ENCODE measurements around the gene MRGPRF.
"Not testable (repeated sequence)": the region's sequence is repeated elsewhere in the genome, so short reads cannot be mapped to it uniquely, and the experiment has no call there.

The MRGPRF gene

DNA sequence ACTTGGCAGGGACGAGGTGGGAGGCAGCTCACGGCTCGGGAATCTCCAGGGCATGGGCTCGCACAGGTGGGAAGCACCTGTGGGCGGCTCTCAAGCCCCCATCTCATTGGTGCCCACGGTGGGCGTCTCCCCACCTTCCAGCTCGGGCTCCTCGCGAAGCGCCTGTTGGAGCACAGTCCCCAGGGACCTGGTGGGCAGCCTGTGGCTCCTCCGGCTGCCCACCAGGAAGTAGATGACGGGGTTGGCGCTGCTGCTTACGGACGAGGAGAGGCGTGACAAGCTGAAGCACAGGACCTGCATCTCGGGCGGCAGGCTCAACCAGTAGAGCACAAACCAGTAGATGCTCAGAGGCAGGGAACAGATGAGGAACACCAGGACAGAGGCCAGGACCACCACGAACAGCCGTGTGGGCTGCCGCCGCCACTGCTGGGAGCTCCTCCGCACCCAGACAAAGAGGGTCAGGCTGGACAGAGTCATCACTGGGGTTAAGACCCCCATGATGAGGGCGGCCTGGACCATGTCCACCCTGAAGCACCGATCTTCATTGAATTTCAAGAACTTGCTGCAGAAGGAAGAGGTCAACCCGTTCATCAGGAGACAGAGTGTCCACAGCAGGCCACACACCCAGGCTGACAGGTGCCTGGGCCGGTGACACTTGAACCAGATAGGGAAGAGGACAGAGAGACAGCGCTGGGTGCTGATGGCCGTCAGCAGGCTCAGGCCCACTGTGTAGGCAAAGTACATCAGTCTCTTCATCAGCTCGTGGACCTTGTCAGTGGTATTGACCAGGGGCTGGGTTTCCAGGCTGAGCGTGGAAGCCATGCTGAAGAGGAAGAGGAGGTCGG is 32.9 kb downstream of the MRGPRF start:
- peaks cover 0 to 6% of the 10 kb centered on the region in 2 donors for H3K36me3 Mint-ChIP-seq
- ATAC-seq (replicated peaks) (no peak), DNase-seq (no peak)
- peaks cover 12 to 15% of the 10 kb centered on the region in 2 donors for H3K9me3 Mint-ChIP-seq
- no peak overlapping the region for H3K27ac Mint-ChIP-seq
- H3K4me1 Mint-ChIP-seq = no peaks in the 10 kb centered on the region
- peaks cover 34 to 54% of the 10 kb centered on the region in 2 donors for H3K27me3 Mint-ChIP-seq
- no peak overlapping the region for H3K4me3 Mint-ChIP-seq

DNA sequence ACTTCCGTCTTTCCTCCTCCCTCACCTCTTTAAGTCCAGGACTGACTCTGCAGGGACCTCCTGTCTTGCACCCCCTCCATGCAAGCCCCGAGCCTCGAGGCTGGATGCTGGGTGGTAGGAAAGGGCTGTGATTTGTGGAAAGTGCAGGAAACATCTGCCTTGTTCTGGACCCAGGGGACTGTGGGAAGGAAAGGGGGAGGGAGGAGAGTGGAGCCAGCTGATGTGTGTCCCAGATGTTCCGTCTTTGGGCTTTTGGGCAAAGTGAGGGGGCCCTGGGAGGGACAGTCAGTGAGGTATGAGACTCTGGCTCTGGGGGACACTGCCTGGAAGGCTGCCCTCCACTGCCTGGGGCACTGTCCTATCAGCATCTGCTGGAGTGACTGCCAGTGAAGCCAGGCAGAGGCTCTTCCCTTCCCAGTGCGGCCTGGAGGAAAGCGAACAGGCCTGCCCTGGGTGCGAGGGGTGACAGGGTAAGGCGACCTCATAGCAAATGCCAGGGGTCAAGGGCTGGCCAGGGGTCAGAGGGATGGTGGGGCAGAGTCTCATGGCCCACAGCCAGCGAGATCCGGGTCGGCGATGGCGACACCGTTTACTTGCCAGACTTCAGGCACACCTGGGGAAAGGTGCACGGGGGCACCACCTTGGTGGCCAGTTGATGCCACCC is 34.0 kb downstream of the MRGPRF start:
- H3K27me3 Mint-ChIP-seq = peaks cover 34 to 55% of the 10 kb centered on the region in 2 donors
- H3K9me3 Mint-ChIP-seq = peaks cover 15 to 19% of the 10 kb centered on the region in 2 donors
- no peak for ATAC-seq (replicated peaks)
- no peak for DNase-seq
- H3K27ac Mint-ChIP-seq = no peak overlapping the region
- no peak overlapping the region for H3K4me3 Mint-ChIP-seq
- peaks cover 3 to 9% of the 10 kb centered on the region in 2 donors for H3K36me3 Mint-ChIP-seq
- peaks cover 3 to 5% of the 10 kb centered on the region in 2 donors for H3K4me1 Mint-ChIP-seq

DNA sequence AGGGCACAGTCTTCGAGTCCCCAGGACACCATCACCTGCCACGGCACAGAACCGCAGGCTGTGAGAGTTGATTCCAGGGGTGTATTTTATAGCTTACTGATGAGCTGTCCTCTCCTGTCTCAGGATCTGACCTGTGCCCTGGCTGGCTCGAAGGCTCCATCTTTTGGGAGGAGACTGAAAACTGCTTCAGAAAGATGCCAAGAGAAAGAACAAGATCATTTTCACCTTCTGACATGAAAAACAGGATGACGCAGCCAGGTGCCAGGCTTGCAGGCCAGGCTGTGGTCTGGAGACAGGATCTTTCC is 34.5 kb downstream of the MRGPRF start:
- H3K27ac Mint-ChIP-seq = no peak overlapping the region
- peaks cover 34 to 55% of the 10 kb centered on the region in 2 donors for H3K27me3 Mint-ChIP-seq

DNA sequence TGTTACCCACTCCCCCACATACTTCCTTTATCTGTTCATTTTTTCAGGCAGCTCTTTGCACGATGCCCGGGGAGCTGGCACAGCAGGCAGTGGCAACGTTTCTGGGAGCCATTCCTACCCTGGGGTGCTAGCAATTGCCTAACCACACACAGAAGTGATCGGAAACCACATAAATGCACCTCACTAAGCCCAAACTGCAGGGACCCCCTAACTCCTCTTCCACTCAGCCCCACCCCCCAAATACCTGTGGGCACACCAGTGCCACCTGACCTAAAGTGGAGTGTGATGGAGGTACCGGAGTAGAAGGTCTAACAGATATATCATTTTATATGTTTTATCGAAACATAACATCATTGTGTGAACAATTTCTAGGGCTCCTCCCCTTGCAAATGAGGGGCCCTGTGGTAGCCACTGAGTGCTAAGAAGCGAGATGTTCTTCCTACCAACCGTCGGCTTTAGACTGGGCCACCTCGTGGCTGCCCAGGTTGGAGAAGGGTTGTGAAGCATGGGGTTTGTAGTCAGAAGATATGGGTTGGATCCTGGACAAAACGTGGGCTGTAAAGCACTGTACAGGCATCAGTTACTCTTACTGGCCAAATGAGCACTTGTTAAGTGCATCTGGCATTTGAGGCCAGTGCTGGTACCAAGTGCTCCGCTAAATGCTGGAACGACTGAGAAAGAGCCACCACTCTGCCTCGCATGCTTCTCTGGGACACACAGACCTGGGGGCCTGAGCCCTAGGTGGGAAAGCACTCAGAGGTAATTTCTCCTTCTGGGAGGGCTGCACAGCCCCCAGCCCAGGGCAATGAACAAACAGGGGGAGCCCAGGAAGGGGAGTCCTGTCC is 35.0 kb downstream of the MRGPRF start:
- H3K27ac Mint-ChIP-seq = no peak overlapping the region
- H3K9me3 Mint-ChIP-seq = peaks cover 15 to 19% of the 10 kb centered on the region in 2 donors
- H3K36me3 Mint-ChIP-seq = peaks cover 3 to 9% of the 10 kb centered on the region in 2 donors
- ATAC-seq (replicated peaks) (no peak), DNase-seq (no peak)
- no peak overlapping the region for H3K4me3 Mint-ChIP-seq
- peaks cover 34 to 54% of the 10 kb centered on the region in 2 donors for H3K27me3 Mint-ChIP-seq
- peaks cover 3 to 5% of the 10 kb centered on the region in 2 donors for H3K4me1 Mint-ChIP-seq

More for the DNA sequence above, 34.5 kb downstream of the MRGPRF start:
- peaks cover 3 to 5% of the 10 kb centered on the region in 2 donors for H3K4me1 Mint-ChIP-seq
- peaks cover 3 to 9% of the 10 kb centered on the region in 2 donors for H3K36me3 Mint-ChIP-seq
- ATAC-seq (replicated peaks) (no peak), DNase-seq (no peak)
- H3K4me3 Mint-ChIP-seq = no peak overlapping the region
- peaks cover 15 to 19% of the 10 kb centered on the region in 2 donors for H3K9me3 Mint-ChIP-seq

DNA sequence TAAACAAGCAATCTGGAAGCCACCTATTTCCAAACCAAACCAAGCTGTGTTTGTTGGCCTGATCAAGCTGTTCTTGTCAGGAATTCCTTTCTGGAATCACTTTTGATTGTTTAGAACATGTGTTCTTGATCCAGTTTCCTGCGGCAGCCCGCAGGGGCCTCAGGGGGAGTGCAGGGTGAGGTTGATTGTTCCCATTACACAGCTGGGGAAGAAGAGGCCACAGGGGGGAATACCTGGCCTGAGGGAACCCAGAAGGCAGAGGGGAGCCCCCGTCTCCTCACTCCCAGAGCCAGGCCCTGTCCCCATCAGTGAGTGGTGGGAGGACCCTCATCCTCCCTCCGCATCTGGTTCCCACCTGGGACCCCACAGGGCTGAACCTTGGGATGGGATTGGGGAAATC is 36.5 kb downstream of the MRGPRF start:
- DNase-seq (no peak), ATAC-seq (replicated peaks) (no peak)
- Mint-ChIP-seq H3K4me1 (peaks cover 3 to 5% of the 10 kb centered on the region in 2 donors), H3K36me3 (peaks cover 3% of the 10 kb centered on the region in 2 donors), H3K9me3 (peaks cover 4 to 5% of the 10 kb centered on the region in 2 donors), H3K27ac (no peak overlapping the region), H3K4me3 (no peak overlapping the region), H3K27me3 (peaks cover 35 to 53% of the 10 kb centered on the region in 2 donors)

DNA sequence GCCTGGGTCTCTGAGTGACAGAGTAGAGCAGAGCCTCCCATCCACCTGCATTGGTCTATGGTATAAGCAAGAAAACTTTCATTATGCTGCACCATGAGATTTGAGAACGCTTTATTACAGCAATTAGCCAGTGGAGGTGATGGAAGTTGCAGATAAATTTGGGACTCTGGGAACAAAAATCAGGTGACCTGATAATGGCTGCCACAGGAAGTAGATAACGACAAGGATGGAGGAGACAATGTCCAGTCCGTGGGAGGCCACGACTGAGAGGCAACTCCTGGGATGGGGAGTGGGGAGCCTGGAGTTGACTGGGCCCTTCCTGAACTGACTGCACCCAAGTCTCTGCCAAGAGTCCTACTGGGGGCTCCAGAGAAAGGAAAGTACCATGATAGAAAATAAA is 37.0 kb downstream of the MRGPRF start:
- DNase-seq (no peak), ATAC-seq (replicated peaks) (no peak)
- no peak overlapping the region for H3K4me3 Mint-ChIP-seq
- H3K4me1 Mint-ChIP-seq = peaks cover 3 to 5% of the 10 kb centered on the region in 2 donors
- peaks cover 3% of the 10 kb centered on the region in 2 donors for H3K36me3 Mint-ChIP-seq
- no peak overlapping the region for H3K27ac Mint-ChIP-seq
- peaks cover 32 to 58% of the 10 kb centered on the region in 2 donors for H3K27me3 Mint-ChIP-seq
- peaks cover 4 to 8% of the 10 kb centered on the region in 2 donors for H3K9me3 Mint-ChIP-seq

DNA sequence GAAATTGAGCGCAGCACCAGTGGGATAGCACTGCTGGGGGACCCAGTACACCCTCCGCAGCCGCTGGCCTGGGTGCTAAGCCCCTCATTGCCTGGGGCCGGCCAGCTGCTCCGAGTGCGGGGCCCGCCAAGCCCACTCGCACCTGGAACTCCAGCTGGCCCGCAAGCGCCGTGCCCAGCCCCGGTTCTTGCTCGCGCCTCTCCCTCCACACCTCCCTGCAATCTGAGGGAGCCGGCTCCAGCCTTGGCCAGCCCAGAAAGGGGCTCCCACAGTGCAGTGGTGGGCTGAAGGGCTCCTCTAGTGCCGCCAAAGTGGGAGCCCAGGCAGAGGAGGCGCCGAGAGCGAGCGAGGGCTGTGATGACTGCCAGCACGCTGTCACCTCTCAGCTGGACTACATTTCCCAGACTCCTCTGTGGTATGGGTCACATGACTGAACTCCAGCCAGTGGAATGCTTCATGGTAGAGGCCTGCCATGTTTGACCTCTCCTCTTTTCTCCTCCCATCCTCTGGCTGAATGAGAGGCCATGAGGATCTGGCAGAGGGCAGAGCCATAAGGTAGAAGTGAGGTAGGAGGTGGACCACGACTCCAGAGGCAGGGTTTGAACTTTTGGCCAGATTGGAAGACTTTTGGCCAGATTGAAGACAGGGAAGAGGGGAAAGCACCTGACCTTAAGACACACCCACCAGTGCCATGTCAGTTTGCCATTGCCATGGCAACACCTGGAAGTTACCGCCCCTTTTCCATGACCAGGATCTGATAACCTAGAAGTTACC is 38.4 kb downstream of the MRGPRF start:
- no peak overlapping the region for H3K4me3 Mint-ChIP-seq
- H3K27ac Mint-ChIP-seq = peak overlapping the region; percentile 91
- peaks cover 4 to 8% of the 10 kb centered on the region in 2 donors for H3K9me3 Mint-ChIP-seq
- DNase-seq = no peak
- peaks cover 23 to 57% of the 10 kb centered on the region in 2 donors for H3K27me3 Mint-ChIP-seq
- ATAC-seq (replicated peaks) = peak; percentile 83 to 96
- peaks cover 3 to 5% of the 10 kb centered on the region in 2 donors for H3K4me1 Mint-ChIP-seq
- H3K36me3 Mint-ChIP-seq = peaks cover 3% of the 10 kb centered on the region in 2 donors

DNA sequence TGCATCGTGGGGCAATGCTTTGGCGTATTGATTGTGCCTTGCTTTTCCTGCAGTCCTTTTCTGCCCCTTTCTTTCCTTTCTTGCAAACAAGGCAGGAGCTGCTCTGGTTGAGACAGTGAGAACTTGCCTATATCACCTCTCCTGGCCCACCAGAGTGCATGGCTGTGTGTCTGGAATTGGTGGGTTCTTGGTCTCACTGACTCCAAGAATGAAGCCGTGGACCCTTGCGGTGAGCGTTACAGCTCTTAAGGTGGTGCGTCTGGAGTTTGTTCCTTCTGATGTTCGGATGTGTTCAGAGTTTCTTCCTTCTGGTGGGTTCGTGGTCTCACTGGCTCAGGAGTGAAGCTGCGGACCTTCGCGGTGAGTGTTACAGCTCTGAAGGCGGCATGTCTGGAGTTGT is 39.3 kb downstream of the MRGPRF start:
- not testable (repeated sequence) for H3K4me3 Mint-ChIP-seq; DNase-seq; ATAC-seq (replicated peaks); H3K36me3 Mint-ChIP-seq; H3K9me3 Mint-ChIP-seq; H3K4me1 Mint-ChIP-seq; H3K27ac Mint-ChIP-seq
- peaks cover 15 to 51% of the 10 kb centered on the region in 2 donors for H3K27me3 Mint-ChIP-seq

DNA sequence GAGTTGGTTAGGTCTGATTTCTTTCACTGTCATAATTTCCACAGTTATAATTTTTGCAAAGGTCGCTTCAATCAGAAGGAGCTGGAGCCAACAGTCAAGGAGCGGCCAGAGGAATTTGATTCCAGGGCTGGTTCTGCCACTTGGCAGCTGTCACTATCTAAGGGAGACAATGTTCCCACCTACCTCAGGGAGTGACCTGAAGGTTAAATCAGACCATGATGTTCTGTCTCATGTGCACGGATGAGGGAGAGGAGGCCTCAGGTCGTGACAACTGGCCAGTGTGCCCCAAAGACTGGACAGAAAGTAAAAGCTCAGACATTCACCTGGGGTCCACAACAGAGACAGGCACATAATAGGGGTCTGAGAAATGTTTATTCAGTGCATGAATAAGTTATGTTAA is 39.8 kb downstream of the MRGPRF start:
- H3K27me3 Mint-ChIP-seq = peaks cover 16 to 51% of the 10 kb centered on the region in 2 donors
- no peak for DNase-seq
- H3K36me3 Mint-ChIP-seq = peaks cover 3% of the 10 kb centered on the region in 2 donors
- H3K9me3 Mint-ChIP-seq = peaks cover 4 to 8% of the 10 kb centered on the region in 2 donors
- H3K27ac Mint-ChIP-seq = no peak overlapping the region
- no peak overlapping the region for H3K4me3 Mint-ChIP-seq
- ATAC-seq (replicated peaks) = no peak
- peaks cover 3 to 5% of the 10 kb centered on the region in 2 donors for H3K4me1 Mint-ChIP-seq

DNA sequence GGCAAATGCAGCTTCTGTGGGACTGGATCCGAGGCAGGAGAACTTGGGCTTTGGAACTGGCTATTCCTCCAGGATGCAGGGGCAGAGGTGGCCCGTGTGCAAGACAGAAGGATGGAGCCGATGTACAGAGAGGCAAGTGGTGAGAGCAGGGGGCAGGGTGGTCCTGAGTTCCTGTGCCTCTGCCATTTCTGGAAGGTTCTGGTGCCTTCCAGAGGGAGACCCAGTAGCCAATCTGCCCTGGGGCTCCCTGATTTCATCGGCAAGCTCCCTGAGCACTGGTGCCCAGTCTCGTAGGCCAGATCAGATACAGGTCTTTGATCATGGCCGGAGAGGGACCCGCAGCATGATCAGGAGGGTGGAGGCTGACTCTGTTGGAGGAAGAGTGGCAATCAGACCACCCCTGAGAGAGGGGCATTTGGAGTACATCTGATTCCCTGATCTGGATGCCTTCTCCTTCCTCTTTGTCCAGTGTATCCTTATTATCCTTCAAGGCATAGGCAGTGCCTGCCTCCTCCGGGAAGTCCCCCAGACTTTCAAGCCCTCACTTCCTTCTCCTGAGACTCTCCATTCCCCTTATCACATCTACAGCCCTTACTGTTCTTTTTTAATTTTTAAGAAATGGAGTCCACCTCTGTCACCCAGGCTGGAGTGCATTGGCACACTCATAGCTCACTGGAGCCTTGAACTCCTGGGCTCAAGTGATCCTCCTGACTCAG is 42.0 kb downstream of the MRGPRF start:
- no peak overlapping the region for H3K4me3 Mint-ChIP-seq

DNA sequence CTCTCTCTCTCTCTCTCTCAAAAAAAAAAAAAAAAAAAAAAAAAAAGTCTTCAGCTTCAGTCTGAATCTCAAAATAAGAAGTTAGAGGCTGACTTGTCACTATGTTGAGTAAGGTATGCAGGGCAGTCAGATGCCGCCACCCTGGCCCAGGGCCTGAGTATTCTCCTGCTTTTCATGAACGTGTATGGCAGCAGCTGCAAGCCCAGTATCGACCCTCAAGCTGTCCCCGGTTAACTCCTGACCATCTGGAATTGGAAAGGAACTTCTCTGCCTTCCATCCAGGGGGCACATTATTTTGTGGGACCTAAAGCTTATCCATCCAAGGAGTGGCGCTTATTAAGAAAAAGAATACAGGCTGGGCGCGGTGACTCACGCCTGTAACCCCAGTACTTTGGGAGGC is 43.7 kb downstream of the MRGPRF start:
- ATAC-seq (replicated peaks) (no peak), DNase-seq (no peak)
- Mint-ChIP-seq H3K4me3 (no peak overlapping the region), H3K4me1 (no peaks in the 10 kb centered on the region), H3K9me3 (peaks cover 0 to 4% of the 10 kb centered on the region in 2 donors), H3K27ac (no peak overlapping the region), H3K36me3 (no peaks in the 10 kb centered on the region), H3K27me3 (peaks cover 20 to 51% of the 10 kb centered on the region in 2 donors)

More for the DNA sequence above, 42.0 kb downstream of the MRGPRF start:
- H3K27ac Mint-ChIP-seq = no peak overlapping the region
- peaks cover 3 to 5% of the 10 kb centered on the region in 2 donors for H3K4me1 Mint-ChIP-seq
- peaks cover 4 to 8% of the 10 kb centered on the region in 2 donors for H3K9me3 Mint-ChIP-seq
- H3K27me3 Mint-ChIP-seq = peaks cover 20 to 58% of the 10 kb centered on the region in 2 donors
- peaks cover 3% of the 10 kb centered on the region in 2 donors for H3K36me3 Mint-ChIP-seq
- ATAC-seq (replicated peaks) (no peak), DNase-seq (no peak)

DNA sequence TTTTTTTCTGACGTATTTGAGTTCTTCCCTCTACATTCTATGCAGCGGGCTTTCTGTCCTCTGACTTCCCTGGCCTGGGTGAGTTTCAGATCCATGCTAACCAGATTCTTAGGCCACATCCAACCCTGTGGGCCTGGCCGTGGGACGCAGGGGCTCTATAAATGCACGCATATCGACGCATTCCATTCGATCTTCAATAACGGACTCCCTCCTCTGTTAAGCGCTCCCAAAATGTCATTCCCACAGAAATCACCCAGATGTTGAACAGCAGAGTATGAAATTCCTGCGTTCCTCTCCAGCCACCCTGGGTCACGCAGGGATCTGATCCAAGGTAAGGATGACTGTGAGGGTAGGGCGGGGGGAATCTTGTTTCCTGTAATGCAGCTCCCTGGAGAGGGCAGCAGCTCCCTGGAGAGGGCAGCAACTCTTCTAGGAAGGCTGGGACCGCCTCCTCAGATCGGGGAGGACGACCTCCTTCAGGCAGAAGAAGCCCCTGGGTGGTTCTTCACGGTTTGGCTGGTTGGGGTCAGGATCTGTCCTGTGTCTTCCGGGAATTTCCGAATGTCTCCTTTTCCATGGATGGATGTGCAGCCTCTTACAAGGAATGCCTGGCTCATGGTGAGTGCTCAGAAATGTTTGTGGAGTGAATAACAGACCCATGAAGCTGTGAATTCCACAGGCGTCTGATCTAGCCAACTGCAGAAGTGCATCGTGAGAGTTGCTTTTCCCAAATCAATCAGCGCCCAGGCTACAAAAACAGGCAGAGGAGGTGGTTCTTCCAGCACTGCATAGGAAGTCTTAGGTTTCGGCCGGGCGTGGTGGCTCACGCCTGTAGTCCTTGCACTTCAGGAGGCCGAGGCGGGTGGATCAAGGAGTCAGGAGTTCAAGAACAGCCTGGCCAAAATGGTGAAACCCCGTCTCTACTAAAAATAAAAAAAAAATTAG is 44.5 kb downstream of the MRGPRF start:
- H3K27ac Mint-ChIP-seq = no peak overlapping the region
- H3K36me3 Mint-ChIP-seq = no peaks in the 10 kb centered on the region
- DNase-seq = no peak
- peaks cover 0 to 4% of the 10 kb centered on the region in 2 donors for H3K9me3 Mint-ChIP-seq
- no peak overlapping the region for H3K4me3 Mint-ChIP-seq
- no peaks in the 10 kb centered on the region for H3K4me1 Mint-ChIP-seq
- ATAC-seq (replicated peaks) = no peak
- H3K27me3 Mint-ChIP-seq = peaks cover 20 to 51% of the 10 kb centered on the region in 2 donors

Measured in stimulated activated naive B cell treated with anti-CD40 and anti-IgM and Interleukin-4, amounts not matched to agents 10 μg/mL and 1 μg/mL and 100 μg/mL, for 72 hours (primary cell).